Nephron (organoid): ENCODE results near the gene WDR54.

Source experiments
- H3K27ac Mint-ChIP-seq, 3 experiments: 2 replicates each; pipeline ENCODE4 v1.8.0; 2020; ENCODE audit warnings: mixed read lengths in 3 of 3, mild to moderate bottlenecking in 2 of 3, moderate library complexity in 1 of 3
- H3K27me3 Mint-ChIP-seq: 2 replicates; pipeline ENCODE4 v1.8.0; 2021; ENCODE audit warnings: low read depth, mild to moderate bottlenecking, moderate library complexity, mixed read lengths
- H3K36me3 Mint-ChIP-seq: 2 replicates; pipeline ENCODE4 v1.8.0; 2020; ENCODE audit warnings: low read depth, mixed read lengths
- H3K4me1 Mint-ChIP-seq: 2 replicates; pipeline ENCODE4 v1.8.0; 2020; ENCODE audit warnings: mixed read lengths
- H3K4me3 Mint-ChIP-seq, 3 experiments: 2 replicates each; pipeline ENCODE4 v1.8.0; 2020; ENCODE audit warnings: mild to moderate bottlenecking in 3 of 3, mixed read lengths in 3 of 3, moderate library complexity in 2 of 3
- H3K9me3 Mint-ChIP-seq: 2 replicates; pipeline ENCODE4 v1.8.0; 2020; ENCODE audit warnings: mixed read lengths
- TF ChIP-seq, protein P1 (sequence below), 3 experiments: fragments of 200-600 bp; sonication (generic); IDR thresholded peaks; one replicate each; pipeline ENCODE4 v1.5.0; 2021; ENCODE audit warnings: antibody characterized with exemption in 3 of 3; ENCODE audit not compliant: unreplicated experiment in 3 of 3

The WDR54 gene

DNA sequence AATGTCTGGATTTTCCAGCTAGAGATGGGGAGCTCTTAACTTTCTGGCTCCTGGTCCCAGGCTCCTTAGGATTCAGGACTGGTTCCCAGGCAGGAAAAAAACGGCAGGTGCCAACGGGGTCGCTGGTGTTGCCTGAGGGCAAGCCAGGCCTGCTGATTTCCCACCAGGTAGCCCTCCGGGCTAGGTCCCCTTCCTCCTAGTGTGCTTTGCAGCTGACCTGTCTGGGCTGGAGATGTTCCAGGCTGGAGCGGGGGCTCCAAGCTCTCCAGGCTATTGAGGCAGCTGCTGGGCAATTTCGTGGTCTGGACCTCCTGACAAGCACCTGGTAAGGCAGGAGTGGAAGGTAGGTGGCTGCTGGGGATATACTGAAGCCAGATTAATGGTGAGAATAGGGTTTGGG, 53.0 kb downstream of the WDR54 start:
- Mint-ChIP-seq H3K27ac (no peak overlapping the region), H3K27me3 (no peaks in the 10 kb centered on the region), H3K4me1 (peaks cover 22% of the 10 kb centered on the region), H3K4me3 (peak overlapping the region; percentile 59 to 64 (median 61)), H3K36me3 (peaks cover 37% of the 10 kb centered on the region), H3K9me3 (no peaks in the 10 kb centered on the region)
- TF ChIP-seq, protein P1, sequence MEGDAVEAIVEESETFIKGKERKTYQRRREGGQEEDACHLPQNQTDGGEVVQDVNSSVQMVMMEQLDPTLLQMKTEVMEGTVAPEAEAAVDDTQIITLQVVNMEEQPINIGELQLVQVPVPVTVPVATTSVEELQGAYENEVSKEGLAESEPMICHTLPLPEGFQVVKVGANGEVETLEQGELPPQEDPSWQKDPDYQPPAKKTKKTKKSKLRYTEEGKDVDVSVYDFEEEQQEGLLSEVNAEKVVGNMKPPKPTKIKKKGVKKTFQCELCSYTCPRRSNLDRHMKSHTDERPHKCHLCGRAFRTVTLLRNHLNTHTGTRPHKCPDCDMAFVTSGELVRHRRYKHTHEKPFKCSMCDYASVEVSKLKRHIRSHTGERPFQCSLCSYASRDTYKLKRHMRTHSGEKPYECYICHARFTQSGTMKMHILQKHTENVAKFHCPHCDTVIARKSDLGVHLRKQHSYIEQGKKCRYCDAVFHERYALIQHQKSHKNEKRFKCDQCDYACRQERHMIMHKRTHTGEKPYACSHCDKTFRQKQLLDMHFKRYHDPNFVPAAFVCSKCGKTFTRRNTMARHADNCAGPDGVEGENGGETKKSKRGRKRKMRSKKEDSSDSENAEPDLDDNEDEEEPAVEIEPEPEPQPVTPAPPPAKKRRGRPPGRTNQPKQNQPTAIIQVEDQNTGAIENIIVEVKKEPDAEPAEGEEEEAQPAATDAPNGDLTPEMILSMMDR (IDR thresholded peaks at IDR 0.05; ENCODE audit: unreplicated experiment in 3 of 3): no peak

DNA sequence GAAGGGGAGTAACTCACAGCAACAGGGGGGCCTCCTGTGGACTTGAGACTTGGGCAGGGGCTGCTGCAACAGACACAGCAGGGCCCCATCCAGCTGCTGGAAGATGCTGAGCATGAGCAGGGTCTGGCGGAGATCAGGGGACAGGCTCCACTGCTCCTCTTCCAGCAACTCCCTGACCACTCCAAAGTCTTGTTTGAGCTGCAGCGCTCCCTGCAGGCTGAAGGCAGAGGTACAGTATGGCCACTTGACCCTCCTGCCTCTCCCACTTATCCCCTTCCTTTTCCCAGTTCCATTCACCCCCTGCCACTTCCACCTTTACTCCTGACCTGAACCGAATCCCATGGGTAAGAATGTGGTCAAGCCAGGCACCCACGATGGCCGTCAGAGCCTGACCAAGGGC, 53.4 kb downstream of the WDR54 start:
- Mint-ChIP-seq H3K27me3 (no peaks in the 10 kb centered on the region), H3K27ac (peak overlapping the region in 1 of 3 experiments; percentile 44), H3K4me1 (peaks cover 20% of the 10 kb centered on the region), H3K36me3 (peaks cover 38% of the 10 kb centered on the region), H3K4me3 (peak overlapping the region in 1 of 3 experiments; percentile 22), H3K9me3 (no peaks in the 10 kb centered on the region)
- TF ChIP-seq, protein P1 (IDR thresholded peaks at IDR 0.05; ENCODE audit: unreplicated experiment in 3 of 3): peak in 1 of 3 experiments; percentile 18
